NB4 (cell line): ENCODE data around the gene RABEP2.

Source experiments
- CTCF ChIP-seq: IDR thresholded peaks from one replicate; pipeline ENCODE4 v1.5.1; 2012; ENCODE audit warnings: low read depth, low read length
- MYC ChIP-seq: IDR thresholded peaks from 2 replicates; pipeline ENCODE4 v1.6.1; 2011; ENCODE audit warnings: low read depth, low read length
- POLR2A ChIP-seq: IDR thresholded peaks from 2 replicates; pipeline ENCODE4 v1.6.1; 2011; ENCODE audit warnings: mild to moderate bottlenecking; ENCODE audit not compliant: insufficient read length; ENCODE audit errors: extremely low read depth

GRCh38 chr16:28937222-28937876, 12.3 kb upstream of the RABEP2 start:
- TF ChIP-seq MYC (no peak), CTCF (peak; percentile 7), POLR2A (no peak)
